ENCODE results near the gene LYSMD4.

Gene LYSMD4

GRCh38 chr15:99721896-99722295 lies 11.3 kb downstream of the LYSMD4 start:
- no peak overlapping the region for H3K27ac ChIP-seq
- H3K9me3 ChIP-seq: no peaks in the 10 kb centered on the region
- H3K4me1 ChIP-seq (ENCODE audit: control insufficient read depth in 1 of 2, insufficient read depth in 1 of 2, low read depth in 1 of 2, low read length in 1 of 2): peaks cover 17 to 25% of the 10 kb centered on the region in 2 experiments
- H3K27me3 ChIP-seq: no peaks in the 10 kb centered on the region
- no peak for TF ChIP-seq CTCF (IDR thresholded peaks at IDR 0.05)
- no peak overlapping the region for H3K4me3 ChIP-seq (ENCODE audit: low read depth in 1 of 2, low read length in 1 of 2)
- H3K36me3 ChIP-seq: peaks cover 3% of the 10 kb centered on the region

- no peak overlapping the region for H3K4me3 ChIP-seq (ENCODE audit: low read depth in 1 of 2, low read length in 1 of 2)
- peaks cover 8% of the 10 kb centered on the region for H3K36me3 ChIP-seq
- no peak for TF ChIP-seq CTCF (IDR thresholded peaks at IDR 0.05)
These were observed 12.0 kb downstream of the LYSMD4 start for GRCh38 chr15:99721104-99721778.

GRCh38 chr15:99720533-99720932 lies 12.7 kb downstream of the LYSMD4 start:
- no peak for TF ChIP-seq CTCF (IDR thresholded peaks at IDR 0.05)
- H3K4me3 ChIP-seq (ENCODE audit: low read depth in 1 of 2, low read length in 1 of 2): no peak overlapping the region
- no peaks in the 10 kb centered on the region for H3K27me3 ChIP-seq
- peaks cover 14% of the 10 kb centered on the region for H3K36me3 ChIP-seq
- peaks cover 17 to 25% of the 10 kb centered on the region in 2 experiments for H3K4me1 ChIP-seq (ENCODE audit: control insufficient read depth in 1 of 2, insufficient read depth in 1 of 2, low read depth in 1 of 2, low read length in 1 of 2)
- no peak overlapping the region for H3K27ac ChIP-seq
- no peaks in the 10 kb centered on the region for H3K9me3 ChIP-seq

More at GRCh38 chr15:99721104-99721778, 12.0 kb downstream of the LYSMD4 start:
- Histone ChIP-seq H3K9me3 (no peaks in the 10 kb centered on the region), H3K27me3 (no peaks in the 10 kb centered on the region), H3K27ac (no peak overlapping the region), H3K4me1 (ENCODE audit: control insufficient read depth in 1 of 2, insufficient read depth in 1 of 2, low read depth in 1 of 2, low read length in 1 of 2) (peaks cover 17 to 25% of the 10 kb centered on the region in 2 experiments)

DNA sequence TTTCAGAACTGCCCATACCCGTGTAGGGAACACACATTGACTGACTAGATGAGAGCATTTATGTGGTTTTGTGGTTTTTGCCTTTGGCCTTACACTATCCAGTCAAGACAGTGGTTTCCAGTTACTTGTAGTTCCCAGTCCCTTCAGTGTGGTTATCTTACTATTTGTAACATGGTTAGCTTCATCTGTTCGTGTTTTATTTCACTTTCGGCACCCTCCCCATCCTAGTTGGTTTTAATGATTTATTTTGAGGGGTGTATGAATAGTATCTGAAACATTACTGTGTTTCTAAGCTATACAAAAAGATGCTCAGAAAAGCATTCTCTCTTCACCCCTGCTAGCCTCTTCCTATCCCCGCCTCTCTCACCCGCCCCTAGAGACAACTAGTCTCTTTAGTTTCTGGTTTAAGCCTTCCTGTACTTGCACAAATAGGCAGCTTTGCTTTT lies 14.1 kb downstream of the LYSMD4 start:
- TF ChIP-seq CTCF (IDR thresholded peaks at IDR 0.05): no peak
- Histone ChIP-seq H3K4me3 (ENCODE audit: low read depth in 1 of 2, low read length in 1 of 2) (no peak overlapping the region), H3K9me3 (no peaks in the 10 kb centered on the region), H3K27ac (no peak overlapping the region), H3K4me1 (ENCODE audit: control insufficient read depth in 1 of 2, insufficient read depth in 1 of 2, low read depth in 1 of 2, low read length in 1 of 2) (peaks cover 17 to 25% of the 10 kb centered on the region in 2 experiments), H3K36me3 (peaks cover 26% of the 10 kb centered on the region), H3K27me3 (no peaks in the 10 kb centered on the region)

DNA sequence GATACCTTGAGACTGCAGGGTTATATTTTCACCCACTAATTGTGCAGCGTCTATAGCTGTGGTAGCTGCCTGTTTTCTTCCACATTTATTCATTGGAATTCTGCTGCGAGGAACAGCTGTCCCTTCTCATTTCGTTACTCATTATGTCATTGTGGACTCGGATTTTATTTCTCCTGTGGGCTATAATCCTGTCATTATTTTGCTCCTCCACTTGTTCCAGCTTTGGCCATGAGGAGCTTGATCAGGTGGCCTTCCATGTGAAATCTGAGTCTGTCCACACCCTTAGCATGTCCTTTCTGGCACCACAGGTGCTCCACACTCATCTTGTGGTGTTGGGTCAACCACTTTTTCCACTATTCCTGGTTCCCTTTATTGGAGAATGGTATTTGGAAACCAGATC lies 14.8 kb downstream of the LYSMD4 start:
- H3K9me3 ChIP-seq: no peaks in the 10 kb centered on the region
- H3K4me1 ChIP-seq (ENCODE audit: control insufficient read depth in 1 of 2, insufficient read depth in 1 of 2, low read depth in 1 of 2, low read length in 1 of 2): peaks cover 17 to 25% of the 10 kb centered on the region in 2 experiments
- no peak for TF ChIP-seq CTCF (IDR thresholded peaks at IDR 0.05)
- no peak overlapping the region for H3K27ac ChIP-seq
- H3K36me3 ChIP-seq: peaks cover 32% of the 10 kb centered on the region
- no peaks in the 10 kb centered on the region for H3K27me3 ChIP-seq
- no peak overlapping the region for H3K4me3 ChIP-seq (ENCODE audit: low read depth in 1 of 2, low read length in 1 of 2)
